ENCODE results near the gene PNMA6E. TPM values are rescaled to one million over a fixed set of nuclear protein-coding genes. Genes with fewer than 3 reads are reported as not detected.

Gene PNMA6E
- total RNA-seq, 1 donor from 2014 or later: not detected

GRCh38 chrX:153448556-153449367 is 47.6 kb upstream of the PNMA6E start:
- Histone ChIP-seq H3K27me3 (no peaks in the 10 kb centered on the region), H3K27ac (no peak overlapping the region), H3K4me3 (no peak overlapping the region), H3K4me1 (no peaks in the 10 kb centered on the region), H3K9me3 (no peaks in the 10 kb centered on the region), H3K36me3 (no peaks in the 10 kb centered on the region)
- DNase-seq (ENCODE audit: extremely low spot score in 2 of 2): no peak
- intact Hi-C loops (cut with DNase I): no loop called here
- TF ChIP-seq CTCF (IDR thresholded peaks at IDR 0.05) (no peak), POLR2AphosphoS5 (IDR thresholded peaks at IDR 0.05; ENCODE audit: insufficient read depth in 1 of 2, low read depth in 1 of 2) (no peak), POLR2A (IDR thresholded peaks at IDR 0.05) (no peak)

DNA sequence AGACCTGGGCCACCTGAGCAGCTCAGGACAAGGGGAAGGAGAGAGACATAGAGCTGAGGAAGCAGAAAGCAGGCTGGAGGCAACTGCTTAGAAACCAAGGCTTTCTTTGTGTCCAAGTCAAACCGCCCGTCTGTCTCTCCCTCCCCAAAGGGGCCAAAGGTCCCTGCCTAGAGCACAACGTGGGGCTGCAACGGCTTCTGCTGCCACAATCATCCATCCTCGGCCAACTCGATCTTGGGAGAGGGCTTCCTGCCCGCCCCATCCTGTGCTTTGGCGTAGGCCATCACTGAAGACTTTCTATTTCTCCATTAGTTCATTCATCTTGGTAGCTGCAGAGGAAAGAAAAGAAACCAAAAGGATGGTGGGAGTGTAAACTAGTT is 46.4 kb upstream of the PNMA6E start:
- no peak for TF ChIP-seq POLR2AphosphoS5 (IDR thresholded peaks at IDR 0.05; ENCODE audit: insufficient read depth in 1 of 2, low read depth in 1 of 2)
- no peak for TF ChIP-seq CTCF (IDR thresholded peaks at IDR 0.05)
- no peak for TF ChIP-seq POLR2A (IDR thresholded peaks at IDR 0.05)
- Histone ChIP-seq H3K4me3 (no peak overlapping the region), H3K9me3 (no peaks in the 10 kb centered on the region), H3K36me3 (no peaks in the 10 kb centered on the region), H3K27ac (no peak overlapping the region), H3K4me1 (no peaks in the 10 kb centered on the region), H3K27me3 (no peaks in the 10 kb centered on the region)
- DNase-seq (ENCODE audit: extremely low spot score in 2 of 2): no peak
- intact Hi-C loops (cut with DNase I): no loop called here

- Histone ChIP-seq H3K27ac (no peak overlapping the region), H3K4me3 (no peak overlapping the region), H3K4me1 (no peaks in the 10 kb centered on the region), H3K27me3 (no peaks in the 10 kb centered on the region), H3K9me3 (no peaks in the 10 kb centered on the region), H3K36me3 (no peaks in the 10 kb centered on the region)
- TF ChIP-seq CTCF (IDR thresholded peaks at IDR 0.05): no peak
- no peak for TF ChIP-seq POLR2AphosphoS5 (IDR thresholded peaks at IDR 0.05; ENCODE audit: insufficient read depth in 1 of 2, low read depth in 1 of 2)
- no peak for TF ChIP-seq POLR2A (IDR thresholded peaks at IDR 0.05)
- intact Hi-C loops (cut with DNase I): no loop called here
- no peak for DNase-seq (ENCODE audit: extremely low spot score in 2 of 2)
Measured at GRCh38 chrX:153446950-153447580, 45.9 kb upstream of the PNMA6E start.

DNA sequence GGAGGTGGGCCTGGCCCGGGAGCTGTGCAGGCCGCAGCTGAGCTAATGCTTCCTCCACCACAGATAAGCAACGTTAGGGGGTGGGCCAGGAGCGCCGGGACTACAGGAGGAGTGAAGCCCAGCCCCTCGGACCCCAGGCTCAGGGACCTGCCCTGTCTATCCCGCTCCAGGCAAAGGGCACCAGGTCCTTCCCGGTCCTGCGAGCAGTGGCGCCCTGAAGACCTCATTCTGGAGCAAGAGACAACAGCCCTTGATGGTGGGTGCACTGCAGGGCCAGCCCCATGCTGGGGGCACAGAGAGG is 45.4 kb upstream of the PNMA6E start:
- intact Hi-C loops (cut with DNase I): no loop called here

More for the DNA sequence above, 45.4 kb upstream of the PNMA6E start:
- no peaks in the 10 kb centered on the region for H3K36me3 ChIP-seq
- no peaks in the 10 kb centered on the region for H3K27me3 ChIP-seq
- no peaks in the 10 kb centered on the region for H3K9me3 ChIP-seq
- no peak overlapping the region for H3K27ac ChIP-seq
- no peak for DNase-seq (ENCODE audit: extremely low spot score in 2 of 2)
- TF ChIP-seq POLR2AphosphoS5 (IDR thresholded peaks at IDR 0.05; ENCODE audit: insufficient read depth in 1 of 2, low read depth in 1 of 2) (no peak), POLR2A (IDR thresholded peaks at IDR 0.05) (no peak), CTCF (IDR thresholded peaks at IDR 0.05) (no peak)
- no peaks in the 10 kb centered on the region for H3K4me1 ChIP-seq
- H3K4me3 ChIP-seq: no peak overlapping the region

Data from vagina (tissue), 2 donors.